Neural cell (in vitro differentiated cells): ENCODE results near the gene TMEM132C. TPM values are rescaled to one million over a fixed set of nuclear protein-coding genes. Genes with fewer than 3 reads are reported as not detected.

Experiments used
- H2AFZ ChIP-seq: fragments of 200-600, 300-800 bp; sonication (generic), shearing (Covaris generic); 2 replicates; pipeline ENCODE4 v1.6.0; 2014; ENCODE audit warnings: low read depth, mild to moderate bottlenecking, antibody characterized with exemption, low read length, moderate library complexity
- H3F3A ChIP-seq: fragments of 200-600 bp; shearing (Covaris generic); 2 replicates; pipeline ENCODE4 v1.6.1; 2016; ENCODE audit warnings: mild to moderate bottlenecking, moderate library complexity, mixed read lengths, antibody characterized with exemption, low read length; ENCODE audit not compliant: insufficient read depth, poor library complexity, severe bottlenecking
- H3K27ac ChIP-seq: fragments of 200-600, 300-800 bp; sonication (generic), shearing (Covaris generic); 2 replicates; pipeline ENCODE4 v1.5.1; 2014; ENCODE audit warnings: mild to moderate bottlenecking, low read length, moderate library complexity
- H3K27me3 ChIP-seq: fragments of 300-800, 200-600 bp; sonication (generic), shearing (Covaris generic); 2 replicates; pipeline ENCODE4 v1.6.0; 2014; ENCODE audit warnings: mild to moderate bottlenecking, low read depth, low read length, moderate library complexity; ENCODE audit not compliant: insufficient read depth
- H3K36me3 ChIP-seq: fragments of 300-800, 200-600 bp; sonication (generic), shearing (Covaris generic); 2 replicates; pipeline ENCODE4 v1.5.1; 2014; ENCODE audit warnings: mild to moderate bottlenecking, antibody characterized with exemption, low read length, moderate library complexity; ENCODE audit not compliant: insufficient read depth
- H3K4me2 ChIP-seq: fragments of 300-800, 200-600 bp; sonication (generic), shearing (Covaris generic); 2 replicates; pipeline ENCODE4 v1.6.0; 2014; ENCODE audit warnings: mild to moderate bottlenecking, low read length
- H3K4me3 ChIP-seq: fragments of 300-800, 200-600 bp; sonication (generic), shearing (Covaris generic); 2 replicates; pipeline ENCODE4 v1.5.1; 2014; ENCODE audit warnings: mild to moderate bottlenecking, low read length, moderate library complexity
- H3K79me2 ChIP-seq: fragments of 200-600 bp; shearing (Covaris generic); replicated peaks from 2 replicates; pipeline ENCODE4 v1.6.0; 2014; ENCODE audit warnings: mild to moderate bottlenecking, low read length, moderate library complexity; ENCODE audit not compliant: insufficient read depth
- H3K9ac ChIP-seq: fragments of 300-800, 200-600 bp; sonication (generic), shearing (Covaris generic); 2 replicates; pipeline ENCODE4 v1.6.1; 2016; ENCODE audit warnings: mild to moderate bottlenecking, low read length, mixed read lengths
- H3K9me2 ChIP-seq: fragments of 200-600 bp; shearing (Covaris generic); 2 replicates; pipeline ENCODE4 v1.6.1; 2016; ENCODE audit warnings: mild to moderate bottlenecking, low read length, mixed read lengths; ENCODE audit not compliant: insufficient read depth
- H3K9me3 ChIP-seq: fragments of 200-600, 300-800 bp; sonication (generic), shearing (Covaris generic); 2 replicates; pipeline ENCODE4 v1.6.1; 2016; ENCODE audit warnings: mild to moderate bottlenecking, mixed run types, low read length, moderate library complexity, mixed read lengths
- H4K20me1 ChIP-seq: fragments of 200-600 bp; shearing (Covaris generic); 2 replicates; pipeline ENCODE4 v1.6.1; 2016; ENCODE audit warnings: mild to moderate bottlenecking, mixed run types; ENCODE audit not compliant: insufficient read depth
- EP300 ChIP-seq: fragments of 450-650 bp; conservative IDR thresholded peaks from 2 replicates; pipeline ENCODE4 v1.6.1; 2014; ENCODE audit warnings: antibody characterized with exemption, mild to moderate bottlenecking, moderate library complexity; ENCODE audit not compliant: poor library complexity, severe bottlenecking
- EZH2 ChIP-seq: fragments of 200-600, 300-800 bp; shearing (Covaris generic), sonication (generic); IDR thresholded peaks from 2 replicates; pipeline ENCODE4 v1.6.1; 2014; ENCODE audit warnings: antibody characterized with exemption, low read length, borderline replicate concordance, mild to moderate bottlenecking; ENCODE audit not compliant: insufficient read depth, poor library complexity, severe bottlenecking
- MXI1 ChIP-seq: fragments of 450-650 bp; conservative IDR thresholded peaks from 2 replicates; pipeline ENCODE4 v1.6.1; 2014; ENCODE audit warnings: antibody characterized with exemption, mild to moderate bottlenecking; ENCODE audit not compliant: poor library complexity, severe bottlenecking
- POLR2AphosphoS5 ChIP-seq: IDR thresholded peaks from 2 replicates; pipeline ENCODE4 v1.6.1; 2012
- RAD21 ChIP-seq: fragments of 450-650 bp; conservative IDR thresholded peaks from 2 replicates; pipeline ENCODE4 v1.6.1; 2014; ENCODE audit warnings: antibody characterized with exemption, mild to moderate bottlenecking, moderate library complexity
- SMC3 ChIP-seq: fragments of 450-650 bp; conservative IDR thresholded peaks from 2 replicates; pipeline ENCODE4 v1.6.1; 2014; ENCODE audit warnings: antibody characterized with exemption, mild to moderate bottlenecking, moderate library complexity; ENCODE audit not compliant: poor library complexity
- TAF1 ChIP-seq: IDR thresholded peaks from 2 replicates; pipeline ENCODE4 v1.6.1; 2012; ENCODE audit warnings: low read depth
- polyA plus RNA-seq: library from polyadenylated mRNA; depleted of rRNA; stranded (reverse); fragments of >200 nt; gene quantifications from 2 replicates; pipeline ENCODE4 v1.2.3, GENCODE V29; 2014
- TF ChIP-seq, protein P1 (sequence below): IDR thresholded peaks from 2 replicates; pipeline ENCODE4 v1.6.1; 2012; ENCODE audit warnings: borderline replicate concordance
- TF ChIP-seq, protein P2 (sequence below): fragments of 450-650 bp; IDR thresholded peaks from 2 replicates; pipeline ENCODE4 v1.5.1; 2014; ENCODE audit warnings: antibody characterized with exemption, mild to moderate bottlenecking, moderate library complexity; ENCODE audit not compliant: poor library complexity, severe bottlenecking

TMEM132C gene
- polyA plus RNA-seq, 1 donor from 2014 or later, result 0.06 TPM

DNA sequence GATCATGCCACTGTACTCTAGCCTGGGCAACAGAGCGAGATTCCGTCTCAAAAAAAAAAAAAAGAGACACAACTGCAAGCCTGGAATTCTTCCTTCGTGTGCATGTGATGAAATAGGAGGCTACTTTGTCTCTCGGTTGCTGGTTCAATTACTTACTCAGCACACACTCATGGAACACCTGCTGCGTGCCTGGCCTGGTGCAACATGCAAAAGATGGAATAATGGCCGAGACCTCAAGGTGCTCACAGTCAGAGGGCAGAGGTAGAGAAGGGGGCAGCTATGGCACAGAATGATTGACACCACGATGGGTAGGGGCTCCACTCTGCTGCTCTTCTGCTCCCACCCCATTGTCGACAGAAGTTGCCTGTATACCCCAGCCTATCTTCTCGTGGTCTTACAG is 444.5 kb downstream of the TMEM132C start:
- Histone ChIP-seq H3K9ac (no peak overlapping the region), H3K4me3 (no peak overlapping the region), H4K20me1 (no peaks in the 10 kb centered on the region), H3K9me3 (no peaks in the 10 kb centered on the region), H2AFZ (no peak overlapping the region), H3K9me2 (no peaks in the 10 kb centered on the region), H3K27me3 (no peaks in the 10 kb centered on the region), H3F3A (no peaks in the 10 kb centered on the region), H3K27ac (no peak overlapping the region), H3K36me3 (no peaks in the 10 kb centered on the region), H3K79me2 (no peaks in the 10 kb centered on the region), H3K4me2 (no peak overlapping the region)
- TF ChIP-seq, protein P1, sequence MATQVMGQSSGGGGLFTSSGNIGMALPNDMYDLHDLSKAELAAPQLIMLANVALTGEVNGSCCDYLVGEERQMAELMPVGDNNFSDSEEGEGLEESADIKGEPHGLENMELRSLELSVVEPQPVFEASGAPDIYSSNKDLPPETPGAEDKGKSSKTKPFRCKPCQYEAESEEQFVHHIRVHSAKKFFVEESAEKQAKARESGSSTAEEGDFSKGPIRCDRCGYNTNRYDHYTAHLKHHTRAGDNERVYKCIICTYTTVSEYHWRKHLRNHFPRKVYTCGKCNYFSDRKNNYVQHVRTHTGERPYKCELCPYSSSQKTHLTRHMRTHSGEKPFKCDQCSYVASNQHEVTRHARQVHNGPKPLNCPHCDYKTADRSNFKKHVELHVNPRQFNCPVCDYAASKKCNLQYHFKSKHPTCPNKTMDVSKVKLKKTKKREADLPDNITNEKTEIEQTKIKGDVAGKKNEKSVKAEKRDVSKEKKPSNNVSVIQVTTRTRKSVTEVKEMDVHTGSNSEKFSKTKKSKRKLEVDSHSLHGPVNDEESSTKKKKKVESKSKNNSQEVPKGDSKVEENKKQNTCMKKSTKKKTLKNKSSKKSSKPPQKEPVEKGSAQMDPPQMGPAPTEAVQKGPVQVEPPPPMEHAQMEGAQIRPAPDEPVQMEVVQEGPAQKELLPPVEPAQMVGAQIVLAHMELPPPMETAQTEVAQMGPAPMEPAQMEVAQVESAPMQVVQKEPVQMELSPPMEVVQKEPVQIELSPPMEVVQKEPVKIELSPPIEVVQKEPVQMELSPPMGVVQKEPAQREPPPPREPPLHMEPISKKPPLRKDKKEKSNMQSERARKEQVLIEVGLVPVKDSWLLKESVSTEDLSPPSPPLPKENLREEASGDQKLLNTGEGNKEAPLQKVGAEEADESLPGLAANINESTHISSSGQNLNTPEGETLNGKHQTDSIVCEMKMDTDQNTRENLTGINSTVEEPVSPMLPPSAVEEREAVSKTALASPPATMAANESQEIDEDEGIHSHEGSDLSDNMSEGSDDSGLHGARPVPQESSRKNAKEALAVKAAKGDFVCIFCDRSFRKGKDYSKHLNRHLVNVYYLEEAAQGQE, result no peak
- TF ChIP-seq POLR2AphosphoS5, result no peak
- TF ChIP-seq MXI1, result no peak
- no peak for TF ChIP-seq SMC3
- no peak for TF ChIP-seq EZH2
- TF ChIP-seq, protein P2, sequence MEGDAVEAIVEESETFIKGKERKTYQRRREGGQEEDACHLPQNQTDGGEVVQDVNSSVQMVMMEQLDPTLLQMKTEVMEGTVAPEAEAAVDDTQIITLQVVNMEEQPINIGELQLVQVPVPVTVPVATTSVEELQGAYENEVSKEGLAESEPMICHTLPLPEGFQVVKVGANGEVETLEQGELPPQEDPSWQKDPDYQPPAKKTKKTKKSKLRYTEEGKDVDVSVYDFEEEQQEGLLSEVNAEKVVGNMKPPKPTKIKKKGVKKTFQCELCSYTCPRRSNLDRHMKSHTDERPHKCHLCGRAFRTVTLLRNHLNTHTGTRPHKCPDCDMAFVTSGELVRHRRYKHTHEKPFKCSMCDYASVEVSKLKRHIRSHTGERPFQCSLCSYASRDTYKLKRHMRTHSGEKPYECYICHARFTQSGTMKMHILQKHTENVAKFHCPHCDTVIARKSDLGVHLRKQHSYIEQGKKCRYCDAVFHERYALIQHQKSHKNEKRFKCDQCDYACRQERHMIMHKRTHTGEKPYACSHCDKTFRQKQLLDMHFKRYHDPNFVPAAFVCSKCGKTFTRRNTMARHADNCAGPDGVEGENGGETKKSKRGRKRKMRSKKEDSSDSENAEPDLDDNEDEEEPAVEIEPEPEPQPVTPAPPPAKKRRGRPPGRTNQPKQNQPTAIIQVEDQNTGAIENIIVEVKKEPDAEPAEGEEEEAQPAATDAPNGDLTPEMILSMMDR, result no peak
- no peak for TF ChIP-seq TAF1
- no peak for TF ChIP-seq EP300
- TF ChIP-seq RAD21, result no peak

DNA sequence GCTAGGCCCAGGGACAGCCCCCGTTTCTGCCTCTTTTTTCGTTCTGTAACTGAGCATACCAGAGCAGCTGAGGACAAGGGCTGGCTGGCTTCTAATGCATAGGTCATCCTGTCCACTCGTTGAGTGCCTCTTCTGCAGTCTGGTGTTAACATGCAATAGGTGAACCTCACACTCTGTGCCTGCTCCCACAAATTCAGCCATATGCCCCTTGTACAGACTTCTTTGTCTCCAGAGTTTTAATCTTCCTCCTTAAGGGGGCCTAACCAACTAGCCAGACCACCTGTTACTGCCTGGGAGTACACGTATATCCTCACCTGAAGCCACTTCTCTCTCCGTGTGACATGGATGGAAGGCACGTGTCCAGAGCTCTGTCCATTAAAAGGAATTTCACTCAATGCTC is 445.7 kb downstream of the TMEM132C start:
- H3F3A ChIP-seq, result no peaks in the 10 kb centered on the region
- H3K79me2 ChIP-seq, result no peaks in the 10 kb centered on the region
- H3K9me3 ChIP-seq, result no peaks in the 10 kb centered on the region
- no peak overlapping the region for H3K4me3 ChIP-seq
- no peak overlapping the region for H3K27ac ChIP-seq
- no peaks in the 10 kb centered on the region for H4K20me1 ChIP-seq
- no peak overlapping the region for H2AFZ ChIP-seq
- H3K9me2 ChIP-seq, result no peaks in the 10 kb centered on the region
- no peaks in the 10 kb centered on the region for H3K27me3 ChIP-seq
- no peaks in the 10 kb centered on the region for H3K36me3 ChIP-seq
- H3K4me2 ChIP-seq, result no peak overlapping the region
- TF ChIP-seq POLR2AphosphoS5, result no peak
- H3K9ac ChIP-seq, result no peak overlapping the region

DNA sequence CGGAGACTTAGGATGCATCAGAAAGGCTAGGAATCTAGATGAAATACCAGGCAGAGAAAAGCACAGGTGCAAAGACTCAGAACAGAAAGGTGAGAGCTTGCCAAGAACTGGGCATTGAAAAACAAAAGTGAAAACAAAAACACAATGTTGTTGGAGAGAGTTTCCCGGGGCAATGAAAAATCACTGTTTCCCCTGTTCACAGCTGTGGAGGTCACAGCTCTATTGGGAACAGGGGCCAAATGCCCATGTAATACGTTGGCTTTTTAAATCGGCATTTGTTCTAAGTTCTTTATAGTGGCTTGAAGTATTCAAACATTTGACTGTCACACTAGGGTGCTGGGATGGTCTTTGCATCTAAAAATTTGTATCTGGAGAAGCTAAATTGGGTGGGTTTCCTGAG is 448.5 kb downstream of the TMEM132C start:
- no peak overlapping the region for H3K4me2 ChIP-seq
- no peaks in the 10 kb centered on the region for H3K9me2 ChIP-seq
- peaks cover 5% of the 10 kb centered on the region for H3K9me3 ChIP-seq
- H3K27ac ChIP-seq, result no peak overlapping the region
- no peaks in the 10 kb centered on the region for H3K36me3 ChIP-seq
- H3F3A ChIP-seq, result no peaks in the 10 kb centered on the region
- no peak overlapping the region for H2AFZ ChIP-seq
- TF ChIP-seq TAF1, result no peak
- TF ChIP-seq MXI1, result no peak
- TF ChIP-seq, protein P1, result no peak
- no peak for TF ChIP-seq POLR2AphosphoS5
- TF ChIP-seq RAD21, result no peak
- H4K20me1 ChIP-seq, result no peaks in the 10 kb centered on the region
- no peaks in the 10 kb centered on the region for H3K27me3 ChIP-seq
- no peaks in the 10 kb centered on the region for H3K79me2 ChIP-seq
- no peak overlapping the region for H3K4me3 ChIP-seq
- H3K9ac ChIP-seq, result no peak overlapping the region
